Endothelial cell of umbilical vein (primary cell): ENCODE measurements around the gene DHX35. TPM values are rescaled to one million over a fixed set of nuclear protein-coding genes. Genes with fewer than 3 reads are reported as not detected.

Experiments
- BruUV-seq: library from RNA; stranded (reverse); fragments of 400-500 nt; replicated peaks from 2 replicates; lab custom pipeline; 2021; lab: Mats Ljungman, UMichigan
- CTCF ChIA-PET: fragments of 300-600, 350-600 bp; sonication (Branson Sonifier 250); formaldehyde crosslinking; loops from one replicate; lab custom pipeline; 2021; ENCODE audit warnings: antibody characterized with exemption, inconsistent platforms; lab: Charles Lee
- POLR2A ChIA-PET: fragments of 300-600, 350-600 bp; sonication (Branson Sonifier 250); formaldehyde crosslinking; loops from one replicate; lab custom pipeline; 2021; ENCODE audit warnings: antibody characterized with exemption, inconsistent platforms; lab: Charles Lee
- DNase-seq: peaks from one replicate; pipeline ENCODE4 v3.0.0-alpha.2; 2011; ENCODE audit warnings: low read depth, low spot score
- FAIRE-seq: peaks from 2 replicates; lab custom pipeline; 2011; peaks lifted over from hg19 to GRCh38; lab: Jason Lieb, UNC
- H2AFZ ChIP-seq: 2 replicates; pipeline ENCODE4 v1.6.0; 2012; ENCODE audit warnings: low read depth, low read length, control low read depth, inconsistent platforms
- H3K27ac ChIP-seq: 2 replicates; pipeline ENCODE4 v1.5.1; 2011; ENCODE audit warnings: low read depth, mild to moderate bottlenecking, control low read depth, low read length, moderate library complexity; ENCODE audit not compliant: insufficient read depth
- H3K27me3 ChIP-seq, 2 experiments: 2 replicates each; pipeline versions ENCODE4 v1.6.0 to v1.6.1; 2011; ENCODE audit warnings: low read length in 2 of 2, mixed read lengths in 1 of 2; ENCODE audit not compliant: control insufficient read depth in 2 of 2, insufficient read depth in 2 of 2
- H3K36me3 ChIP-seq, 2 experiments: 2 replicates in 1 of 2; 3 replicates in 1 of 2; pipeline ENCODE4 v1.5.1; 2011; ENCODE audit warnings: low read length in 2 of 2, mild to moderate bottlenecking in 1 of 2, moderate library complexity in 1 of 2; ENCODE audit not compliant: control insufficient read depth in 2 of 2, insufficient read depth in 2 of 2; ENCODE audit errors: extremely low read depth in 1 of 2
- H3K4me1 ChIP-seq: 3 replicates; pipeline ENCODE4 v1.5.1; 2011; ENCODE audit warnings: mild to moderate bottlenecking, low read length; ENCODE audit not compliant: control insufficient read depth, insufficient read depth; ENCODE audit errors: extremely low read depth
- H3K4me2 ChIP-seq: 2 replicates; pipeline ENCODE4 v1.6.1; 2011; ENCODE audit warnings: low read length, control low read depth, mixed read lengths; ENCODE audit not compliant: insufficient read depth
- H3K4me3 ChIP-seq, 3 experiments: fragments of 200-600 bp in 1 of 3; sonication (generic), shearing (Covaris generic) in 1 of 3; replicated peaks in 1 of 3; 2 replicates each; pipeline ENCODE4 v1.5.1; 2011 to 2016; ENCODE audit warnings: control low read depth in 3 of 3, low read length in 3 of 3, mild to moderate bottlenecking in 2 of 3, inconsistent platforms in 1 of 3, low read depth in 1 of 3, moderate library complexity in 1 of 3; ENCODE audit not compliant: insufficient read depth in 1 of 3
- H3K79me2 ChIP-seq: 2 replicates; pipeline ENCODE4 v1.6.0; 2012; ENCODE audit warnings: low read length, inconsistent platforms; ENCODE audit not compliant: control insufficient read depth, insufficient read depth
- H3K9ac ChIP-seq: replicated peaks from 2 replicates; pipeline ENCODE3; 2011; ENCODE audit warnings: low read length, control low read depth; ENCODE audit not compliant: insufficient read depth; ENCODE audit errors: extremely low read depth
- H3K9me1 ChIP-seq: replicated peaks from 3 replicates; pipeline ENCODE4 v1.6.0; 2011; ENCODE audit warnings: mild to moderate bottlenecking, low read length; ENCODE audit not compliant: control insufficient read depth, insufficient read depth; ENCODE audit errors: extremely low read depth
- H3K9me3 ChIP-seq: replicated peaks from 2 replicates; pipeline ENCODE4 v1.5.1; 2012; ENCODE audit warnings: low read length, inconsistent platforms; ENCODE audit not compliant: control insufficient read depth, insufficient read depth
- H4K20me1 ChIP-seq: replicated peaks from 2 replicates; pipeline ENCODE3; 2011; ENCODE audit warnings: mild to moderate bottlenecking, low read length; ENCODE audit not compliant: control insufficient read depth, insufficient read depth; ENCODE audit errors: extremely low read depth
- EZH2 ChIP-seq: IDR thresholded peaks from 2 replicates; pipeline ENCODE4 v1.6.1; 2012; ENCODE audit warnings: borderline replicate concordance, low read depth, mild to moderate bottlenecking, moderate library complexity, low read length, inconsistent platforms; ENCODE audit not compliant: severe bottlenecking
- FOS ChIP-seq: IDR thresholded peaks from 2 replicates; pipeline ENCODE4 v1.6.1; 2011; ENCODE audit warnings: mild to moderate bottlenecking, low read length, moderate library complexity, borderline replicate concordance; ENCODE audit not compliant: insufficient read depth
- GATA2 ChIP-seq: IDR thresholded peaks from 2 replicates; pipeline ENCODE4 v1.7.0; 2011; ENCODE audit warnings: low read depth, mild to moderate bottlenecking, moderate library complexity, mixed read lengths, low read length; ENCODE audit not compliant: insufficient read length, insufficient read depth
- JUN ChIP-seq: IDR thresholded peaks from 2 replicates; pipeline ENCODE4 v1.6.1; 2011; ENCODE audit warnings: borderline replicate concordance, low read depth; ENCODE audit not compliant: insufficient read length, insufficient read depth
- MAX ChIP-seq: IDR thresholded peaks from 2 replicates; pipeline ENCODE4 v1.6.1; 2011; ENCODE audit not compliant: insufficient read depth, insufficient read length
- MYC ChIP-seq: IDR thresholded peaks from one replicate; pipeline ENCODE4 v1.6.1; 2011; ENCODE audit warnings: mild to moderate bottlenecking, low read depth, low read length
- POLR2A ChIP-seq: IDR thresholded peaks from 2 replicates; pipeline ENCODE4 v1.6.1; 2012; ENCODE audit warnings: low read depth, mild to moderate bottlenecking, control low read depth, low read length
- POLR2AphosphoS5 ChIP-seq: IDR thresholded peaks from 2 replicates; pipeline ENCODE4 v1.6.1; 2012; ENCODE audit warnings: low read depth, mild to moderate bottlenecking, control low read depth, low read length, moderate library complexity; ENCODE audit not compliant: insufficient read depth
- dilution Hi-C: fragments of 300-500 bp; cut with MboI; formaldehyde crosslinking; loops from one replicate; pipeline ENCODE4 v1.15.0; 2019; ENCODE audit warnings: low sequenced_read_pairs; ENCODE audit not compliant: extremely low pct_ligation_motif_present
- intact Hi-C: fragments of 100-400 bp; cut with micrococcal nuclease; formaldehyde crosslinking; loops from one replicate; pipeline ENCODE4 v1.10.0; 2022
- polyA plus RNA-seq, 4 experiments: library from polyadenylated mRNA; depleted of rRNA in 3 of 4; stranded (reverse) in 3 of 4; unstranded in 1 of 4; fragments of >200 nt; gene quantifications; 2 replicates each; pipeline versions ENCODE4 v1.2.1 to v1.2.3, GENCODE V29; 2011 to 2012; ENCODE audit warnings: missing spikeins in 1 of 4
- total RNA-seq: library from RNA; stranded (reverse); gene quantifications from 2 replicates; pipeline ENCODE4 v1.2.3, GENCODE V29; 2021
- TF ChIP-seq, protein P1 (sequence below), 2 donors: IDR thresholded peaks; 1 replicate in 1 of 2; 2 replicates in 1 of 2; pipeline ENCODE4 v1.5.1; 2011; ENCODE audit warnings: low read length in 2 of 2, mild to moderate bottlenecking in 2 of 2, moderate library complexity in 2 of 2, control low read depth in 1 of 2, inconsistent platforms in 1 of 2, low read depth in 1 of 2; ENCODE audit not compliant: insufficient read depth in 1 of 2; ENCODE audit errors: extremely low read depth in 1 of 2

Gene DHX35
- total and polyA plus RNA-seq, 2 donors (not counting 3 experiments of a cell fraction or from before 2014, with no cell fraction given) = 10.0 to 13.0 TPM

DNA sequence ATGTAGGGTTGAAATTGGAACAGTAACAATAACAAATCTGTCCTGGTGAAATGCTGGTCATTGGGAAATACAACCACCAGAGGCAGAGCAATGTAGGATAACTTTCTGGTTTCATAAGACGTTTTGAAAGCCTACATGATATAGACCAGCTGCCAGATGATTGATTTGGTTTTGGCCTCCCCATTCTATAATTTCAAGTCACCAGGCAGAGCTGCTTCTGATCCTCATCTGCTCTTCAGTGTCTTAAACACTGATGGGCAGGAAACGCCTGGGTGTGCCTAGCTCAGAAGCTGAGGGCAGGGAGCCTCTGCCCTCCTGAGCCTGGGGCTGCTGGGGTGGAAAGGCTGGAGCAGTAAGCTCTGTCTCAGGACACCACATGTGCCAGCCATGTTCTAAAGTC is 24.5 kb downstream of the DHX35 start:
- Histone ChIP-seq H3K27ac (no peak overlapping the region), H3K9me1 (no peaks in the 10 kb centered on the region), H2AFZ (no peak overlapping the region)

More for the DNA sequence above, 24.5 kb downstream of the DHX35 start:
- Histone ChIP-seq H3K4me1 (peaks cover 16% of the 10 kb centered on the region), H3K4me2 (no peak overlapping the region), H3K79me2 (no peaks in the 10 kb centered on the region), H3K9me3 (no peaks in the 10 kb centered on the region), H3K9ac (no peak overlapping the region), H3K27me3 (no peaks in the 10 kb centered on the region), H3K4me3 (no peak overlapping the region), H3K36me3 (peaks cover 2 to 3% of the 10 kb centered on the region in 2 experiments), H4K20me1 (no peaks in the 10 kb centered on the region)
- dilution Hi-C loops = no loop called here
- TF ChIP-seq JUN (no peak), GATA2 (no peak), POLR2A (no peak), POLR2AphosphoS5 (no peak), MYC (no peak), FOS (no peak), EZH2 (no peak), MAX (no peak)
- TF ChIP-seq, protein P1, sequence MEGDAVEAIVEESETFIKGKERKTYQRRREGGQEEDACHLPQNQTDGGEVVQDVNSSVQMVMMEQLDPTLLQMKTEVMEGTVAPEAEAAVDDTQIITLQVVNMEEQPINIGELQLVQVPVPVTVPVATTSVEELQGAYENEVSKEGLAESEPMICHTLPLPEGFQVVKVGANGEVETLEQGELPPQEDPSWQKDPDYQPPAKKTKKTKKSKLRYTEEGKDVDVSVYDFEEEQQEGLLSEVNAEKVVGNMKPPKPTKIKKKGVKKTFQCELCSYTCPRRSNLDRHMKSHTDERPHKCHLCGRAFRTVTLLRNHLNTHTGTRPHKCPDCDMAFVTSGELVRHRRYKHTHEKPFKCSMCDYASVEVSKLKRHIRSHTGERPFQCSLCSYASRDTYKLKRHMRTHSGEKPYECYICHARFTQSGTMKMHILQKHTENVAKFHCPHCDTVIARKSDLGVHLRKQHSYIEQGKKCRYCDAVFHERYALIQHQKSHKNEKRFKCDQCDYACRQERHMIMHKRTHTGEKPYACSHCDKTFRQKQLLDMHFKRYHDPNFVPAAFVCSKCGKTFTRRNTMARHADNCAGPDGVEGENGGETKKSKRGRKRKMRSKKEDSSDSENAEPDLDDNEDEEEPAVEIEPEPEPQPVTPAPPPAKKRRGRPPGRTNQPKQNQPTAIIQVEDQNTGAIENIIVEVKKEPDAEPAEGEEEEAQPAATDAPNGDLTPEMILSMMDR (IDR thresholded peaks at IDR 0.05; ENCODE audit: extremely low read depth in 1 of 2, insufficient read depth in 1 of 2, low read depth in 1 of 2, low read length in 2 of 2) = no peak
- DNase-seq = no peak
- BruUV-seq = no TSS peak
- intact Hi-C loops = no loop called here
- ChIA-PET POLR2A (no interaction called here), CTCF (no interaction called here)
- no peak for FAIRE-seq
